SK-N-SH treated with all-trans-retinoic acid at 6 μM for 48 hours (cell line): ENCODE results near the gene ZNF583.

Experiments used
- ATAC-seq: fragments of 200-7000 bp; cut with Tn5 transposase; 3 replicates; pipeline ENCODE4 v1.9.1; 2020; ENCODE audit warnings: mild to moderate bottlenecking, moderate library complexity
- ARNTL ChIP-seq: fragments of 450-650 bp; formaldehyde crosslinking; IDR thresholded peaks from 2 replicates; pipeline ENCODE4 v1.5.0; 2020; ENCODE audit warnings: low read depth, mild to moderate bottlenecking, moderate library complexity, borderline replicate concordance
- BACH2 ChIP-seq: fragments of 250-450 bp; sonication (Bioruptor Pico); IDR thresholded peaks from 2 replicates; pipeline ENCODE4 v1.9.0; 2021; ENCODE audit warnings: mild to moderate bottlenecking, borderline replicate concordance
- CREB5 ChIP-seq: fragments of 250-450 bp; sonication (Bioruptor Pico); IDR thresholded peaks from 2 replicates; pipeline ENCODE4 v1.5.1; 2020; ENCODE audit warnings: low read depth, mild to moderate bottlenecking, moderate library complexity
- CSDC2 ChIP-seq: fragments of 250-450 bp; sonication (Bioruptor Pico); IDR thresholded peaks from 2 replicates; pipeline ENCODE4 v1.5.0; 2020; ENCODE audit warnings: mild to moderate bottlenecking, moderate library complexity
- ESRRG ChIP-seq: fragments of 250-450 bp; sonication (Bioruptor Pico); IDR thresholded peaks from 2 replicates; pipeline ENCODE4 v1.6.1; 2021; ENCODE audit warnings: mild to moderate bottlenecking
- GLIS3 ChIP-seq: fragments of 250-450 bp; sonication (Bioruptor Pico); IDR thresholded peaks from 2 replicates; pipeline ENCODE4 v1.5.0; 2020; ENCODE audit warnings: mild to moderate bottlenecking, moderate library complexity
- ISL1 ChIP-seq: fragments of 250-450 bp; sonication (Bioruptor Pico); IDR thresholded peaks from 2 replicates; pipeline ENCODE4 v2.1.2; 2022; ENCODE audit warnings: mild to moderate bottlenecking, moderate library complexity
- OSR1 ChIP-seq: fragments of 250-450 bp; sonication (Bioruptor Pico); IDR thresholded peaks from 2 replicates; pipeline ENCODE4 v1.8.0; 2022; ENCODE audit warnings: moderate library complexity, mild to moderate bottlenecking, inconsistent platforms
- POU6F1 ChIP-seq: fragments of 250-450 bp; sonication (Bioruptor Pico); IDR thresholded peaks from 2 replicates; pipeline ENCODE4 v1.8.0; 2021; ENCODE audit warnings: low read depth, mild to moderate bottlenecking, moderate library complexity, borderline replicate concordance
- PPARA ChIP-seq: fragments of 250-450 bp; sonication (Bioruptor Pico); IDR thresholded peaks from 2 replicates; pipeline ENCODE4 v1.5.0; 2020; ENCODE audit warnings: mild to moderate bottlenecking, borderline replicate concordance
- RARB ChIP-seq: fragments of 250-450 bp; sonication (Bioruptor Pico); IDR thresholded peaks from 2 replicates; pipeline ENCODE4 v1.8.0; 2021; ENCODE audit warnings: mild to moderate bottlenecking, moderate library complexity
- SNAI2 ChIP-seq: fragments of 250-450 bp; sonication (Bioruptor Pico); IDR thresholded peaks from 2 replicates; pipeline ENCODE4 v1.5.0; 2020; ENCODE audit warnings: mild to moderate bottlenecking, moderate library complexity
- TCF4 ChIP-seq: fragments of 250-450 bp; sonication (Bioruptor Pico); IDR thresholded peaks from 2 replicates; pipeline ENCODE4 v1.8.0; 2021; ENCODE audit warnings: mild to moderate bottlenecking, moderate library complexity, borderline replicate concordance
- TOX ChIP-seq: fragments of 250-450 bp; sonication (Bioruptor Pico); IDR thresholded peaks from 2 replicates; pipeline ENCODE4 v1.8.0; 2021; ENCODE audit warnings: mild to moderate bottlenecking, moderate library complexity, borderline replicate concordance
- TSHZ2 ChIP-seq: fragments of 250-450 bp; sonication (Bioruptor Pico); IDR thresholded peaks from 2 replicates; pipeline ENCODE4 v1.5.0; 2020; ENCODE audit warnings: mild to moderate bottlenecking, moderate library complexity
- ZC3H10 ChIP-seq: fragments of 250-450 bp; sonication (Bioruptor Pico); IDR thresholded peaks from 2 replicates; pipeline ENCODE4 v1.5.1; 2021; ENCODE audit warnings: mild to moderate bottlenecking, moderate library complexity
- ZFP3 ChIP-seq: fragments of 250-450 bp; sonication (Bioruptor Pico); IDR thresholded peaks from 2 replicates; pipeline ENCODE4 v1.5.0; 2020; ENCODE audit warnings: mild to moderate bottlenecking, moderate library complexity
- ZNF565 ChIP-seq: fragments of 450-650 bp; formaldehyde crosslinking; conservative IDR thresholded peaks from 2 replicates; pipeline ENCODE4 v1.5.0; 2020; ENCODE audit warnings: low read depth, mild to moderate bottlenecking, moderate library complexity
- ZNF70 ChIP-seq: fragments of 450-650 bp; formaldehyde crosslinking; IDR thresholded peaks from 2 replicates; pipeline ENCODE4 v1.5.0; 2020; ENCODE audit warnings: mild to moderate bottlenecking, moderate library complexity
- ZNF8 ChIP-seq: fragments of 450-650 bp; formaldehyde crosslinking; IDR thresholded peaks from 2 replicates; pipeline ENCODE4 v1.5.0; 2020; ENCODE audit warnings: mild to moderate bottlenecking, moderate library complexity
- TF ChIP-seq, protein P1 (sequence below): fragments of 250-450 bp; sonication (Bioruptor Pico); IDR thresholded peaks from 2 replicates; pipeline ENCODE4 v1.5.1; 2021; ENCODE audit warnings: mild to moderate bottlenecking, moderate library complexity
- TF ChIP-seq, protein P2 (sequence below): fragments of 250-450 bp; sonication (Bioruptor Pico); IDR thresholded peaks from 2 replicates; pipeline ENCODE4 v1.8.0; 2020; ENCODE audit warnings: mild to moderate bottlenecking, moderate library complexity, borderline replicate concordance

Gene ZNF583

DNA sequence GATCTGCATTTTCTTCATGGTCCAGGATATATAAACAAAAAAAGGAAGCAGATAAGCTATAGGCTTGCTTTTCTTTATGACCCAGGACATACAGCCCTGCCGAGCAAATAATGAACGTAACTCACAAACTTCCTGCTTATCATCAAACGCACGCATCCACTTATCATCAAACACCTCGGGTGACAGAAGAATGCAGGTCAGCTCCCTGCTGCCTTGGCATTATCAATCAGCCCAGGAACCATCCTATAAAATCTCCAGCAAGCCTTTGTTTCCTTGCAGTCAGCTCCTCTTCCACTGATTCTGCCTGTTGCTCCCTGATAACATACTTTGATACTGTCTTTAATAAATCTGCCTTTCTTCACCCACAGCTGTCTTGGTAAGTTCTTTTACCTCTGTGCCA, 5.3 kb upstream of the ZNF583 start (continued):
- TF ChIP-seq PPARA (CRISPR knock-in tag) (no peak), OSR1 (no peak), ISL1 (CRISPR knock-in tag) (no peak), ZNF8 (CRISPR knock-in tag) (no peak), POU6F1 (no peak)
- TF ChIP-seq, protein P1, sequence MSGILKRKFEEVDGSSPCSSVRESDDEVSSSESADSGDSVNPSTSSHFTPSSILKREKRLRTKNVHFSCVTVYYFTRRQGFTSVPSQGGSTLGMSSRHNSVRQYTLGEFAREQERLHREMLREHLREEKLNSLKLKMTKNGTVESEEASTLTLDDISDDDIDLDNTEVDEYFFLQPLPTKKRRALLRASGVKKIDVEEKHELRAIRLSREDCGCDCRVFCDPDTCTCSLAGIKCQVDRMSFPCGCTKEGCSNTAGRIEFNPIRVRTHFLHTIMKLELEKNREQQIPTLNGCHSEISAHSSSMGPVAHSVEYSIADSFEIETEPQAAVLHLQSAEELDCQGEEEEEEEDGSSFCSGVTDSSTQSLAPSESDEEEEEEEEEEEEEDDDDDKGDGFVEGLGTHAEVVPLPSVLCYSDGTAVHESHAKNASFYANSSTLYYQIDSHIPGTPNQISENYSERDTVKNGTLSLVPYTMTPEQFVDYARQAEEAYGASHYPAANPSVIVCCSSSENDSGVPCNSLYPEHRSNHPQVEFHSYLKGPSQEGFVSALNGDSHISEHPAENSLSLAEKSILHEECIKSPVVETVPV (CRISPR knock-in tag) = no peak

- TF ChIP-seq BACH2 (CRISPR knock-in tag) = no peak
- TF ChIP-seq TCF4 = no peak
- TF ChIP-seq ZNF8 (CRISPR knock-in tag) = no peak
- no peak for ATAC-seq
Measured at GRCh38 chr19:56400485-56400884, 3.6 kb upstream of the ZNF583 start.

GRCh38 chr19:56403261-56403660, 871 bp upstream of the ZNF583 start:
- no peak for ATAC-seq
- TF ChIP-seq TOX (no peak), CSDC2 (CRISPR knock-in tag) (no peak), ZNF70 (no peak), RARB (CRISPR knock-in tag) (no peak), OSR1 (no peak), ZFP3 (CRISPR knock-in tag) (no peak), POU6F1 (no peak), SNAI2 (CRISPR knock-in tag) (no peak), ZNF565 (CRISPR knock-in tag) (no peak), ZC3H10 (CRISPR knock-in tag) (no peak), ESRRG (CRISPR knock-in tag) (no peak), TCF4 (no peak), ZNF8 (CRISPR knock-in tag) (no peak), CREB5 (CRISPR knock-in tag) (no peak), ISL1 (CRISPR knock-in tag) (no peak), GLIS3 (CRISPR knock-in tag) (no peak), BACH2 (CRISPR knock-in tag) (no peak)
- TF ChIP-seq, protein P1 (CRISPR knock-in tag) = no peak
- TF ChIP-seq, protein P2, sequence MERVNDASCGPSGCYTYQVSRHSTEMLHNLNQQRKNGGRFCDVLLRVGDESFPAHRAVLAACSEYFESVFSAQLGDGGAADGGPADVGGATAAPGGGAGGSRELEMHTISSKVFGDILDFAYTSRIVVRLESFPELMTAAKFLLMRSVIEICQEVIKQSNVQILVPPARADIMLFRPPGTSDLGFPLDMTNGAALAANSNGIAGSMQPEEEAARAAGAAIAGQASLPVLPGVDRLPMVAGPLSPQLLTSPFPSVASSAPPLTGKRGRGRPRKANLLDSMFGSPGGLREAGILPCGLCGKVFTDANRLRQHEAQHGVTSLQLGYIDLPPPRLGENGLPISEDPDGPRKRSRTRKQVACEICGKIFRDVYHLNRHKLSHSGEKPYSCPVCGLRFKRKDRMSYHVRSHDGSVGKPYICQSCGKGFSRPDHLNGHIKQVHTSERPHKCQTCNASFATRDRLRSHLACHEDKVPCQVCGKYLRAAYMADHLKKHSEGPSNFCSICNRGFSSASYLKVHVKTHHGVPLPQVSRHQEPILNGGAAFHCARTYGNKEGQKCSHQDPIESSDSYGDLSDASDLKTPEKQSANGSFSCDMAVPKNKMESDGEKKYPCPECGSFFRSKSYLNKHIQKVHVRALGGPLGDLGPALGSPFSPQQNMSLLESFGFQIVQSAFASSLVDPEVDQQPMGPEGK (CRISPR knock-in tag) = no peak
- TF ChIP-seq, all 23 proteins: peak for 0

- no peak for ATAC-seq
- TF ChIP-seq, protein P1 (CRISPR knock-in tag) = no peak
- TF ChIP-seq TSHZ2 (no peak), RARB (CRISPR knock-in tag) (no peak), ARNTL (CRISPR knock-in tag) (no peak), PPARA (CRISPR knock-in tag) (no peak), ESRRG (CRISPR knock-in tag) (no peak), SNAI2 (CRISPR knock-in tag) (no peak), GLIS3 (CRISPR knock-in tag) (no peak), ZNF8 (CRISPR knock-in tag) (no peak), ZNF70 (no peak)
Measured at GRCh38 chr19:56404705-56405056, 549 bp downstream of the ZNF583 start.
